PC-3 (cell line): ENCODE measurements around the gene CRYL1. TPM values are rescaled to one million over a fixed set of nuclear protein-coding genes. Genes with fewer than 3 reads are reported as not detected.

Source experiments
- ATAC-seq: fragments of 200-7000 bp; cut with Tn5 transposase; 2 replicates; pipeline ENCODE4 v1.9.1; 2020; ENCODE audit warnings: mild to moderate bottlenecking, moderate library complexity
- BruUV-seq: library from RNA; stranded (reverse); fragments of 400-500 nt; replicated peaks from 2 replicates; lab custom pipeline; 2021; lab: Mats Ljungman, UMichigan
- CTCF ChIA-PET: fragments of 300-600 bp; sonication (Branson Sonifier 250); formaldehyde crosslinking; loops from one replicate; lab custom pipeline; 2022; ENCODE audit warnings: antibody characterized with exemption; lab: Charles Lee
- POLR2A ChIA-PET: fragments of 300-600 bp; sonication (Branson Sonifier 250); formaldehyde crosslinking; loops from one replicate; lab custom pipeline; 2022; ENCODE audit warnings: antibody characterized with exemption; ENCODE audit not compliant: unreplicated experiment; lab: Charles Lee
- DNase-seq: peaks from one replicate; pipeline ENCODE4 v3.0.0-alpha.2; 2015
- H2AFZ ChIP-seq: fragments of 300-600 bp; sonication (generic); 2 replicates; pipeline ENCODE4 v1.6.0; 2016; ENCODE audit warnings: antibody characterized with exemption, low read length
- H3F3A ChIP-seq: fragments of 300-600 bp; sonication (generic); one replicate; pipeline ENCODE4 v1.6.0; 2017; ENCODE audit warnings: antibody characterized with exemption, low read length, control low read depth, mild to moderate bottlenecking; ENCODE audit not compliant: unreplicated experiment
- H3K27ac ChIP-seq: fragments of 300-600 bp; sonication (generic); 2 replicates; pipeline ENCODE4 v1.5.1; 2016; ENCODE audit warnings: mild to moderate bottlenecking, low read length
- H3K27me3 ChIP-seq: fragments of 300-600 bp; sonication (generic); 2 replicates; pipeline ENCODE4 v1.6.1; 2016; ENCODE audit warnings: low read length, mixed read lengths
- H3K36me3 ChIP-seq: fragments of 300-600 bp; sonication (generic); 2 replicates; pipeline ENCODE4 v1.6.1; 2016; ENCODE audit warnings: low read depth, mixed run types, low read length, mixed read lengths
- H3K4me1 ChIP-seq: fragments of 300-600 bp; sonication (generic); 2 replicates; pipeline ENCODE4 v1.5.1; 2016; ENCODE audit warnings: low read length; ENCODE audit not compliant: insufficient read depth
- H3K4me2 ChIP-seq: fragments of 300-600 bp; sonication (generic); 2 replicates; pipeline ENCODE4 v1.6.0; 2016; ENCODE audit warnings: low read length
- H3K4me3 ChIP-seq: fragments of 300-600 bp; sonication (generic); 2 replicates; pipeline ENCODE4 v1.5.1; 2016; ENCODE audit warnings: mild to moderate bottlenecking, low read length, mixed read lengths
- H3K79me2 ChIP-seq: fragments of 300-600 bp; sonication (generic); 2 replicates; pipeline ENCODE4 v1.6.1; 2017; ENCODE audit warnings: low read length, mixed read lengths
- H3K9ac ChIP-seq: fragments of 300-600 bp; sonication (generic); 2 replicates; pipeline ENCODE4 v1.6.0; 2016; ENCODE audit warnings: mild to moderate bottlenecking, low read length
- H3K9me2 ChIP-seq: fragments of 300-600 bp; sonication (generic); replicated peaks from 2 replicates; pipeline ENCODE4 v1.6.1; 2016; ENCODE audit warnings: mixed run types, low read length, mixed read lengths
- H3K9me3 ChIP-seq: fragments of 300-600 bp; sonication (generic); 2 replicates; pipeline ENCODE4 v1.6.1; 2016; ENCODE audit warnings: low read length, mixed read lengths
- H4K20me1 ChIP-seq: fragments of 300-600 bp; sonication (generic); 2 replicates; pipeline ENCODE4 v1.6.1; 2016; ENCODE audit warnings: low read length, mixed read lengths
- CTCF ChIP-seq: fragments of 300-600 bp; sonication (generic); conservative IDR thresholded peaks from 2 replicates; pipeline ENCODE4 v1.5.1; 2017; ENCODE audit warnings: antibody characterized with exemption, low read depth, mild to moderate bottlenecking, low read length
- EZH2 ChIP-seq: fragments of 300-600 bp; sonication (generic); IDR thresholded peaks from one replicate; pipeline ENCODE4 v1.6.1; 2017; ENCODE audit warnings: antibody characterized with exemption, mild to moderate bottlenecking, low read length; ENCODE audit not compliant: unreplicated experiment
- EZH2phosphoT487 ChIP-seq: fragments of 300-600 bp; sonication (generic); IDR thresholded peaks from 2 replicates; pipeline ENCODE4 v1.6.1; 2018; ENCODE audit warnings: mild to moderate bottlenecking, antibody characterized with exemption, low read length, borderline replicate concordance
- intact Hi-C: fragments of 100-400 bp; cut with micrococcal nuclease; formaldehyde crosslinking; loops from 2 replicates; pipeline ENCODE4 v1.9.0; 2023
- total RNA-seq: library from RNA; depleted of rRNA; stranded (reverse); fragments of >200 nt; gene quantifications from 2 replicates; pipeline ENCODE4 v1.2.3, GENCODE V29; 2014

CRYL1 gene
- total RNA-seq, 1 experiment from 2014 or later: 20.8 TPM

GRCh38 chr13:20499986-20500385 is 25.7 kb downstream of the CRYL1 start:
- ChIA-PET POLR2A (interaction anchor here (0.6 kb wide), 1 partner anchor 16 kb away, joined by 3 read pairs; no protein-coding TSS in a partner anchor), CTCF (no interaction called here)
- Histone ChIP-seq H3K36me3 (peaks cover 7% of the 10 kb centered on the region; the same call in 1 of the 2 replicates), H3K27me3 (no peaks in the 10 kb centered on the region), H3K4me1 (peaks cover 11% of the 10 kb centered on the region), H3K79me2 (no peaks in the 10 kb centered on the region), H3K27ac (peak overlapping the region; percentile 61), H3K9me3 (no peaks in the 10 kb centered on the region), H3K4me2 (no peak overlapping the region), H3K9me2 (no peaks in the 10 kb centered on the region), H3F3A (peaks cover 3% of the 10 kb centered on the region), H4K20me1 (no peaks in the 10 kb centered on the region), H3K4me3 (no peak overlapping the region), H2AFZ (peak overlapping the region; percentile 31; the same call in 1 of the 2 replicates), H3K9ac (no peak overlapping the region)
- no TSS peak for BruUV-seq
- TF ChIP-seq CTCF (no peak), EZH2phosphoT487 (no peak), EZH2 (no peak)
- DNase-seq (peak; percentile 65), ATAC-seq (peak; percentile 58)
- intact Hi-C loops: loop anchor here (5.0 kb wide), 2 partner anchors 67 to 367 kb away; partner anchors contain the start of gene IFT88

- H3K9me2 ChIP-seq: no peaks in the 10 kb centered on the region
- CTCF ChIA-PET: no interaction called here
- no TSS peak for BruUV-seq
- POLR2A ChIA-PET: no interaction called here
- intact Hi-C loops: loop anchor here (5.0 kb wide), 2 partner anchors 69 to 369 kb away; partner anchors contain the start of gene IFT88
- no peaks in the 10 kb centered on the region for H3K79me2 ChIP-seq
- H3K4me3 ChIP-seq: no peak overlapping the region
- H3K4me2 ChIP-seq: no peak overlapping the region
- no peak overlapping the region for H3K27ac ChIP-seq
- peaks cover 7% of the 10 kb centered on the region; the same call in 1 of the 2 replicates for H3K36me3 ChIP-seq
- H4K20me1 ChIP-seq: no peaks in the 10 kb centered on the region
- TF ChIP-seq EZH2phosphoT487: no peak
- no peak for TF ChIP-seq CTCF
- TF ChIP-seq EZH2: no peak
- H3F3A ChIP-seq: peaks cover 3% of the 10 kb centered on the region
- H3K9me3 ChIP-seq: no peaks in the 10 kb centered on the region
- ATAC-seq (no peak), DNase-seq (no peak)
- no peaks in the 10 kb centered on the region for H3K27me3 ChIP-seq
- peaks cover 15% of the 10 kb centered on the region for H3K4me1 ChIP-seq
- no peak overlapping the region for H2AFZ ChIP-seq
- no peak overlapping the region for H3K9ac ChIP-seq
Measured at GRCh38 chr13:20498659-20499058, 27.0 kb downstream of the CRYL1 start.

GRCh38 chr13:20498129-20498528 is 27.5 kb downstream of the CRYL1 start:
- ChIA-PET POLR2A (no interaction called here), CTCF (no interaction called here)
- Histone ChIP-seq H2AFZ (no peak overlapping the region), H3K27ac (no peak overlapping the region), H3K36me3 (peaks cover 7% of the 10 kb centered on the region; the same call in 1 of the 2 replicates), H3K4me2 (no peak overlapping the region), H3K9ac (no peak overlapping the region), H3K4me3 (no peak overlapping the region), H3K79me2 (no peaks in the 10 kb centered on the region), H3F3A (peaks cover 3% of the 10 kb centered on the region), H3K9me2 (no peaks in the 10 kb centered on the region), H3K4me1 (peaks cover 15% of the 10 kb centered on the region), H3K27me3 (no peaks in the 10 kb centered on the region), H4K20me1 (no peaks in the 10 kb centered on the region), H3K9me3 (no peaks in the 10 kb centered on the region)
- BruUV-seq: no TSS peak
- no peak for ATAC-seq
- TF ChIP-seq EZH2phosphoT487 (no peak), EZH2 (no peak), CTCF (no peak)
- DNase-seq: no peak
- intact Hi-C loops: loop anchor here (5.0 kb wide), 2 partner anchors 69 to 369 kb away; partner anchors contain the start of gene IFT88
